Body of pancreas (tissue), 4 donors: Measurements from ENCODE around the gene CMSS1.

Experiments used
- POLR2A ChIP-seq, 3 donors: fragments of 450-650 bp; IDR thresholded peaks; one replicate each; pipeline ENCODE4 v1.6.1; 2016; ENCODE audit warnings: antibody characterized with exemption in 3 of 3, mild to moderate bottlenecking in 2 of 3
- TF ChIP-seq, protein P1 (sequence below), 7 experiments: fragments of 450-650 bp in 4 of 7; fragments of 200-600 bp in 3 of 7; sonication (generic) in 3 of 7; IDR thresholded peaks; one replicate each; pipeline ENCODE4 v1.5.1; 2016 to 2019; ENCODE audit warnings: antibody characterized with exemption in 7 of 7

DNA sequence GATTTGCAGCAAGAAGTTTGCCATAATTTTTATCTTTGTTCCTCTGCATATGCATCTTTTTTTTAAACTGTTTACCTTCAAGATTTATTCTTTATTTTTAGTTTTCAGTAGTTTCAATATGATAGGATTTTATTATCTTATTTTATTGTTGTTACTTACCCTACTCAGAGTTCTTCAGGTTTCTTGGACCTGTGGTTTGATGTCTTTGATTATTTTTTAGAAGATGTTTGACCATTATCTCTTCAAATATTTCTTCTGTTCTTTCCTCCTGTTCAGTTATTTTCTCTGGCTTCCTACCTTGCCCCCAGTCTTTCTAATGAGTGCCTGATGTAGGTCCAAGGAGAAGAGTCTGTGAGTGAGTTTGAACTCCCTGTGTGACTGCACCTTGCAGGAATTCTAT is 158.9 kb downstream of the CMSS1 start:
- TF ChIP-seq, protein P1, sequence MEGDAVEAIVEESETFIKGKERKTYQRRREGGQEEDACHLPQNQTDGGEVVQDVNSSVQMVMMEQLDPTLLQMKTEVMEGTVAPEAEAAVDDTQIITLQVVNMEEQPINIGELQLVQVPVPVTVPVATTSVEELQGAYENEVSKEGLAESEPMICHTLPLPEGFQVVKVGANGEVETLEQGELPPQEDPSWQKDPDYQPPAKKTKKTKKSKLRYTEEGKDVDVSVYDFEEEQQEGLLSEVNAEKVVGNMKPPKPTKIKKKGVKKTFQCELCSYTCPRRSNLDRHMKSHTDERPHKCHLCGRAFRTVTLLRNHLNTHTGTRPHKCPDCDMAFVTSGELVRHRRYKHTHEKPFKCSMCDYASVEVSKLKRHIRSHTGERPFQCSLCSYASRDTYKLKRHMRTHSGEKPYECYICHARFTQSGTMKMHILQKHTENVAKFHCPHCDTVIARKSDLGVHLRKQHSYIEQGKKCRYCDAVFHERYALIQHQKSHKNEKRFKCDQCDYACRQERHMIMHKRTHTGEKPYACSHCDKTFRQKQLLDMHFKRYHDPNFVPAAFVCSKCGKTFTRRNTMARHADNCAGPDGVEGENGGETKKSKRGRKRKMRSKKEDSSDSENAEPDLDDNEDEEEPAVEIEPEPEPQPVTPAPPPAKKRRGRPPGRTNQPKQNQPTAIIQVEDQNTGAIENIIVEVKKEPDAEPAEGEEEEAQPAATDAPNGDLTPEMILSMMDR (IDR thresholded peaks at IDR 0.05) = no peak
- TF ChIP-seq POLR2A (IDR thresholded peaks at IDR 0.05) = no peak
